ENCODE data around the gene VDAC2. TPM values are rescaled to one million over a fixed set of nuclear protein-coding genes. Genes with fewer than 3 reads are reported as not detected.

Gene VDAC2
- total and polyA plus RNA-seq, 2 experiments from 2014 or later = 242 to 311 TPM

GRCh38 chr10:75247797-75248196, 37.2 kb downstream of the VDAC2 start:
- Histone ChIP-seq H3F3A (replicated peaks; ENCODE audit: low read depth) (no peaks in the 10 kb centered on the region), H3K9me2 (ENCODE audit: insufficient read depth) (no peaks in the 10 kb centered on the region), H3K4me2 (no peak overlapping the region), H4K20me1 (replicated peaks; ENCODE audit: insufficient read depth) (no peaks in the 10 kb centered on the region), H3K4me3 (no peak overlapping the region), H3K27me3 (ENCODE audit: insufficient read depth) (no peaks in the 10 kb centered on the region), H3K36me3 (ENCODE audit: insufficient read depth) (no peaks in the 10 kb centered on the region), H3K79me2 (replicated peaks; ENCODE audit: insufficient read depth) (no peaks in the 10 kb centered on the region), H3K4me1 (ENCODE audit: insufficient read depth) (peaks cover 6% of the 10 kb centered on the region; the same call in 1 of the 2 replicates), H3K27ac (ENCODE audit: low read depth) (no peak overlapping the region), H2AFZ (no peak overlapping the region)
- no peaks in the 10 kb centered on the region; the same call in 2 of the 3 replicates for H3K36me3 Mint-ChIP-seq (ENCODE audit: low read depth)
- TF ChIP-seq CREB1 (CRISPR knock-in tag; IDR thresholded peaks at IDR 0.05; ENCODE audit: low read depth) (no peak), STAT1 (IDR thresholded peaks at IDR 0.05; ENCODE audit: unreplicated experiment) (no peak), ZNF331 (CRISPR knock-in tag; IDR thresholded peaks at IDR 0.05; ENCODE audit: low read depth) (no peak), POLR2AphosphoS5 (IDR thresholded peaks at IDR 0.05; ENCODE audit: low read depth) (no peak), ZNF114 (CRISPR knock-in tag; IDR thresholded peaks at IDR 0.05) (no peak), EZH2 (IDR thresholded peaks at IDR 0.05; ENCODE audit: low read depth, unreplicated experiment) (no peak), JUNB (IDR thresholded peaks at IDR 0.05; ENCODE audit: unreplicated experiment) (no peak), NANOG (IDR thresholded peaks at IDR 0.05; ENCODE audit: borderline replicate concordance) (no peak), EZH2phosphoT487 (IDR thresholded peaks at IDR 0.05; ENCODE audit: unreplicated experiment) (no peak)
- TF ChIP-seq, protein P1, sequence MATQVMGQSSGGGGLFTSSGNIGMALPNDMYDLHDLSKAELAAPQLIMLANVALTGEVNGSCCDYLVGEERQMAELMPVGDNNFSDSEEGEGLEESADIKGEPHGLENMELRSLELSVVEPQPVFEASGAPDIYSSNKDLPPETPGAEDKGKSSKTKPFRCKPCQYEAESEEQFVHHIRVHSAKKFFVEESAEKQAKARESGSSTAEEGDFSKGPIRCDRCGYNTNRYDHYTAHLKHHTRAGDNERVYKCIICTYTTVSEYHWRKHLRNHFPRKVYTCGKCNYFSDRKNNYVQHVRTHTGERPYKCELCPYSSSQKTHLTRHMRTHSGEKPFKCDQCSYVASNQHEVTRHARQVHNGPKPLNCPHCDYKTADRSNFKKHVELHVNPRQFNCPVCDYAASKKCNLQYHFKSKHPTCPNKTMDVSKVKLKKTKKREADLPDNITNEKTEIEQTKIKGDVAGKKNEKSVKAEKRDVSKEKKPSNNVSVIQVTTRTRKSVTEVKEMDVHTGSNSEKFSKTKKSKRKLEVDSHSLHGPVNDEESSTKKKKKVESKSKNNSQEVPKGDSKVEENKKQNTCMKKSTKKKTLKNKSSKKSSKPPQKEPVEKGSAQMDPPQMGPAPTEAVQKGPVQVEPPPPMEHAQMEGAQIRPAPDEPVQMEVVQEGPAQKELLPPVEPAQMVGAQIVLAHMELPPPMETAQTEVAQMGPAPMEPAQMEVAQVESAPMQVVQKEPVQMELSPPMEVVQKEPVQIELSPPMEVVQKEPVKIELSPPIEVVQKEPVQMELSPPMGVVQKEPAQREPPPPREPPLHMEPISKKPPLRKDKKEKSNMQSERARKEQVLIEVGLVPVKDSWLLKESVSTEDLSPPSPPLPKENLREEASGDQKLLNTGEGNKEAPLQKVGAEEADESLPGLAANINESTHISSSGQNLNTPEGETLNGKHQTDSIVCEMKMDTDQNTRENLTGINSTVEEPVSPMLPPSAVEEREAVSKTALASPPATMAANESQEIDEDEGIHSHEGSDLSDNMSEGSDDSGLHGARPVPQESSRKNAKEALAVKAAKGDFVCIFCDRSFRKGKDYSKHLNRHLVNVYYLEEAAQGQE (IDR thresholded peaks at IDR 0.05; ENCODE audit: unreplicated experiment) = no peak
- TF ChIP-seq, protein P2, sequence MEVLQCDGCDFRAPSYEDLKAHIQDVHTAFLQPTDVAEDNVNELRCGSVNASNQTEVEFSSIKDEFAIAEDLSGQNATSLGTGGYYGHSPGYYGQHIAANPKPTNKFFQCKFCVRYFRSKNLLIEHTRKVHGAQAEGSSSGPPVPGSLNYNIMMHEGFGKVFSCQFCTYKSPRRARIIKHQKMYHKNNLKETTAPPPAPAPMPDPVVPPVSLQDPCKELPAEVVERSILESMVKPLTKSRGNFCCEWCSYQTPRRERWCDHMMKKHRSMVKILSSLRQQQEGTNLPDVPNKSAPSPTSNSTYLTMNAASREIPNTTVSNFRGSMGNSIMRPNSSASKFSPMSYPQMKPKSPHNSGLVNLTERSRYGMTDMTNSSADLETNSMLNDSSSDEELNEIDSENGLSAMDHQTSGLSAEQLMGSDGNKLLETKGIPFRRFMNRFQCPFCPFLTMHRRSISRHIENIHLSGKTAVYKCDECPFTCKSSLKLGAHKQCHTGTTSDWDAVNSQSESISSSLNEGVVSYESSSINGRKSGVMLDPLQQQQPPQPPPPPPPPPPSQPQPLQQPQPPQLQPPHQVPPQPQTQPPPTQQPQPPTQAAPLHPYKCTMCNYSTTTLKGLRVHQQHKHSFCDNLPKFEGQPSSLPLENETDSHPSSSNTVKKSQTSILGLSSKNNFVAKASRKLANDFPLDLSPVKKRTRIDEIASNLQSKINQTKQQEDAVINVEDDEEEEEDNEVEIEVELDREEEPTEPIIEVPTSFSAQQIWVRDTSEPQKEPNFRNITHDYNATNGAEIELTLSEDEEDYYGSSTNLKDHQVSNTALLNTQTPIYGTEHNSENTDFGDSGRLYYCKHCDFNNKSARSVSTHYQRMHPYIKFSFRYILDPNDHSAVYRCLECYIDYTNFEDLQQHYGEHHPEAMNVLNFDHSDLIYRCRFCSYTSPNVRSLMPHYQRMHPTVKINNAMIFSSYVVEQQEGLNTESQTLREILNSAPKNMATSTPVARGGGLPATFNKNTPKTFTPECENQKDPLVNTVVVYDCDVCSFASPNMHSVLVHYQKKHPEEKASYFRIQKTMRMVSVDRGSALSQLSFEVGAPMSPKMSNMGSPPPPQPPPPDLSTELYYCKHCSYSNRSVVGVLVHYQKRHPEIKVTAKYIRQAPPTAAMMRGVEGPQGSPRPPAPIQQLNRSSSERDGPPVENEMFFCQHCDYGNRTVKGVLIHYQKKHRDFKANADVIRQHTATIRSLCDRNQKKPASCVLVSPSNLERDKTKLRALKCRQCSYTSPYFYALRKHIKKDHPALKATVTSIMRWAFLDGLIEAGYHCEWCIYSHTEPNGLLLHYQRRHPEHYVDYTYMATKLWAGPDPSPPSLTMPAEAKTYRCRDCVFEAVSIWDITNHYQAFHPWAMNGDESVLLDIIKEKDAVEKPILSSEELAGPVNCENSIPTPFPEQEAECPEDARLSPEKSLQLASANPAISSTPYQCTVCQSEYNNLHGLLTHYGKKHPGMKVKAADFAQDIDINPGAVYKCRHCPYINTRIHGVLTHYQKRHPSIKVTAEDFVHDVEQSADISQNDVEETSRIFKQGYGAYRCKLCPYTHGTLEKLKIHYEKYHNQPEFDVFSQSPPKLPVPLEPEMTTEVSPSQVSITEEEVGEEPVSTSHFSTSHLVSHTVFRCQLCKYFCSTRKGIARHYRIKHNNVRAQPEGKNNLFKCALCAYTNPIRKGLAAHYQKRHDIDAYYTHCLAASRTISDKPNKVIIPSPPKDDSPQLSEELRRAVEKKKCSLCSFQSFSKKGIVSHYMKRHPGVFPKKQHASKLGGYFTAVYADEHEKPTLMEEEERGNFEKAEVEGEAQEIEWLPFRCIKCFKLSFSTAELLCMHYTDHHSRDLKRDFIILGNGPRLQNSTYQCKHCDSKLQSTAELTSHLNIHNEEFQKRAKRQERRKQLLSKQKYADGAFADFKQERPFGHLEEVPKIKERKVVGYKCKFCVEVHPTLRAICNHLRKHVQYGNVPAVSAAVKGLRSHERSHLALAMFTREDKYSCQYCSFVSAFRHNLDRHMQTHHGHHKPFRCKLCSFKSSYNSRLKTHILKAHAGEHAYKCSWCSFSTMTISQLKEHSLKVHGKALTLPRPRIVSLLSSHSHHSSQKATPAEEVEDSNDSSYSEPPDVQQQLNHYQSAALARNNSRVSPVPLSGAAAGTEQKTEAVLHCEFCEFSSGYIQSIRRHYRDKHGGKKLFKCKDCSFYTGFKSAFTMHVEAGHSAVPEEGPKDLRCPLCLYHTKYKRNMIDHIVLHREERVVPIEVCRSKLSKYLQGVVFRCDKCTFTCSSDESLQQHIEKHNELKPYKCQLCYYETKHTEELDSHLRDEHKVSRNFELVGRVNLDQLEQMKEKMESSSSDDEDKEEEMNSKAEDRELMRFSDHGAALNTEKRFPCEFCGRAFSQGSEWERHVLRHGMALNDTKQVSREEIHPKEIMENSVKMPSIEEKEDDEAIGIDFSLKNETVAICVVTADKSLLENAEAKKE (CRISPR knock-in tag; IDR thresholded peaks at IDR 0.05) = no peak
- TF ChIP-seq, protein P3, sequence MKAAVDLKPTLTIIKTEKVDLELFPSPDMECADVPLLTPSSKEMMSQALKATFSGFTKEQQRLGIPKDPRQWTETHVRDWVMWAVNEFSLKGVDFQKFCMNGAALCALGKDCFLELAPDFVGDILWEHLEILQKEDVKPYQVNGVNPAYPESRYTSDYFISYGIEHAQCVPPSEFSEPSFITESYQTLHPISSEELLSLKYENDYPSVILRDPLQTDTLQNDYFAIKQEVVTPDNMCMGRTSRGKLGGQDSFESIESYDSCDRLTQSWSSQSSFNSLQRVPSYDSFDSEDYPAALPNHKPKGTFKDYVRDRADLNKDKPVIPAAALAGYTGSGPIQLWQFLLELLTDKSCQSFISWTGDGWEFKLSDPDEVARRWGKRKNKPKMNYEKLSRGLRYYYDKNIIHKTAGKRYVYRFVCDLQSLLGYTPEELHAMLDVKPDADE (IDR thresholded peaks at IDR 0.05) = no peak
- TF ChIP-seq, protein P4, sequence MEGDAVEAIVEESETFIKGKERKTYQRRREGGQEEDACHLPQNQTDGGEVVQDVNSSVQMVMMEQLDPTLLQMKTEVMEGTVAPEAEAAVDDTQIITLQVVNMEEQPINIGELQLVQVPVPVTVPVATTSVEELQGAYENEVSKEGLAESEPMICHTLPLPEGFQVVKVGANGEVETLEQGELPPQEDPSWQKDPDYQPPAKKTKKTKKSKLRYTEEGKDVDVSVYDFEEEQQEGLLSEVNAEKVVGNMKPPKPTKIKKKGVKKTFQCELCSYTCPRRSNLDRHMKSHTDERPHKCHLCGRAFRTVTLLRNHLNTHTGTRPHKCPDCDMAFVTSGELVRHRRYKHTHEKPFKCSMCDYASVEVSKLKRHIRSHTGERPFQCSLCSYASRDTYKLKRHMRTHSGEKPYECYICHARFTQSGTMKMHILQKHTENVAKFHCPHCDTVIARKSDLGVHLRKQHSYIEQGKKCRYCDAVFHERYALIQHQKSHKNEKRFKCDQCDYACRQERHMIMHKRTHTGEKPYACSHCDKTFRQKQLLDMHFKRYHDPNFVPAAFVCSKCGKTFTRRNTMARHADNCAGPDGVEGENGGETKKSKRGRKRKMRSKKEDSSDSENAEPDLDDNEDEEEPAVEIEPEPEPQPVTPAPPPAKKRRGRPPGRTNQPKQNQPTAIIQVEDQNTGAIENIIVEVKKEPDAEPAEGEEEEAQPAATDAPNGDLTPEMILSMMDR (conservative IDR thresholded peaks at IDR 0.05; ENCODE audit: low read depth in 2 of 2) = no peak
- peaks cover 5% of the 10 kb centered on the region; the same call in 2 of the 3 replicates for H3K4me1 Mint-ChIP-seq
- no peak for DNase-seq (ENCODE audit: low spot score)
- no peak overlapping the region for H3K27ac Mint-ChIP-seq
- peaks cover 8% of the 10 kb centered on the region for H3K27me3 Mint-ChIP-seq (ENCODE audit: insufficient read depth, low read depth, poor library complexity)
- no peak overlapping the region for H3K4me3 Mint-ChIP-seq
- ATAC-seq = no peak
- H3K9me3 Mint-ChIP-seq = peaks cover 12% of the 10 kb centered on the region

Measured in GM23338 (cell line).